ENCODE results near the gene CASS4. TPM values are rescaled to one million over a fixed set of nuclear protein-coding genes. Genes with fewer than 3 reads are reported as not detected.

The CASS4 gene, protein sequence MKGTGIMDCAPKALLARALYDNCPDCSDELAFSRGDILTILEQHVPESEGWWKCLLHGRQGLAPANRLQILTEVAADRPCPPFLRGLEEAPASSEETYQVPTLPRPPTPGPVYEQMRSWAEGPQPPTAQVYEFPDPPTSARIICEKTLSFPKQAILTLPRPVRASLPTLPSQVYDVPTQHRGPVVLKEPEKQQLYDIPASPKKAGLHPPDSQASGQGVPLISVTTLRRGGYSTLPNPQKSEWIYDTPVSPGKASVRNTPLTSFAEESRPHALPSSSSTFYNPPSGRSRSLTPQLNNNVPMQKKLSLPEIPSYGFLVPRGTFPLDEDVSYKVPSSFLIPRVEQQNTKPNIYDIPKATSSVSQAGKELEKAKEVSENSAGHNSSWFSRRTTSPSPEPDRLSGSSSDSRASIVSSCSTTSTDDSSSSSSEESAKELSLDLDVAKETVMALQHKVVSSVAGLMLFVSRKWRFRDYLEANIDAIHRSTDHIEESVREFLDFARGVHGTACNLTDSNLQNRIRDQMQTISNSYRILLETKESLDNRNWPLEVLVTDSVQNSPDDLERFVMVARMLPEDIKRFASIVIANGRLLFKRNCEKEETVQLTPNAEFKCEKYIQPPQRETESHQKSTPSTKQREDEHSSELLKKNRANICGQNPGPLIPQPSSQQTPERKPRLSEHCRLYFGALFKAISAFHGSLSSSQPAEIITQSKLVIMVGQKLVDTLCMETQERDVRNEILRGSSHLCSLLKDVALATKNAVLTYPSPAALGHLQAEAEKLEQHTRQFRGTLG
- 2.2 and 2.4 TPM in 2 replicates for total RNA-seq

DNA sequence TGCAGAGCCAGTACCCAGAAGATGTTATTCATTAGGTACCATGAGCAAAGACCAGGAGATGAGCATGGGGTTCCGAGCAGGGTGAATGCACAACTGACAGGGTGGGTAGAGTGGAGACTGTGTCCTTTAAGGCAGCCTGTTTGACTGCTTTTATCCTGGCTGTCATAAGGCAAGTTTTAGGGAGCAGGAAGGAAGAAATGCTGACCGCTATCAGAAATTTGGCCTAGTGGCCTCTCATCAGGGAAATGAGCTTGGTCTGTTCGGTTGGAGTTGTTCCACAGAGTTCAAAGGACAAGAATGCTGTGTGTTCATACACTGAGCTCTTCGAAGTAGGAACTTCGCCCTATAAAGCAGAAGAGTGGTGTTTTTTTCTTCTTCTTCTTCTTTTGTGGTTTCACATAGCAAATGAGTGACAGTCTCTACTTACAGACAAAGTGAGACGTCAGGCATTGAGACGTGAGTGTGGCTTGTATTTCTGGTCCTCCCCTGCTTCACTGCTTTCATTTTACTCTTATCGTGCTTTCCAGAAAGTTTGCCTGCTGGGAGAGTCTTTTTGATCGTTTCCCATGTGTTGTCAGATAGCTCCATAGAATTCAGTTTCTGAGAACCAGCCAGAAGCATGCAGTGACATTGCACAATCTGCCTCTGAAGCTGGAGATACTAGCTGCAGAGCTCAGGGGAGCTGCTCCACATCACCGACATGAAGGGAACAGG lies at the start of gene CASS4:
Gene CASS4, plus strand, starts transcription at position 502 of the 714 bp plus-strand sequence. Its CDS starts 199 bp downstream, at position 701.

DNA sequence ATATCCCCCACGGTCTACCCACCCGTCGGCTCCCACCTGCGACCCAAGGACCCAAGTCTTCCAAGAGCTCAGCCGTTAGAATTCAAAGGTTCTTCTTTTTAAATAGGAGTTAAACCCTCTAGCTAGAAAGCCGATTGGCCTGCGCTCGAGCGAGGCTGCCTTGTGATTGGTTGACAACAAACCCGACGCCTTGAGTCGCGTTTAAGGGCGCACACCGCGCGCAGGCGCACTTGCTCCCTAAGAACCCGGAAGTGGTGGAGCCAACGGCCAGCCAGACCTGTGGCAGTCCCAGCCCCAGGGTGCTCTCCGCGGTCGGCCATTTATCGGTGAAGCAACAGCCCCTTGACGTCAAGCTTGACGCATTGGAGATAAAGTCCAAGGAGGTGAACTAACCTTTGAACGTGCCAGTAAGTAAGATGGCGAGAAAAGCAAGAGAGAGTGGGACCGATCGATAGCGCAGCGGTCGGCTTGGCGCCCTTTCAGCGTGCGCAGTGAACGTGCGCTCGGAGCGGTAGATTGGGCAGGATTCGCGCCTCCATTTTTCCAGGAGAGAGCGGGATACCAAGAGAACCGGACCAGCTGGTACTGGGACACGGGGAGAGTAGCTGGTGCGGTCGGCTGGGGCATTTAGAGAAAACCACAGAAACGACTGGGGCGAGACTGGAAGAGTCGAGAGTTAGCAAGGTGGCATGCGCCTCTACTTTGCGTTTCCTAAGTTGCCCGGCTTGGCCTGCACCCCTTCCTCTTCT lies 19.8 kb upstream of the CASS4 start, which contains the start of the genes AURKA and CSTF1:
Gene AURKA, minus strand, starts transcription at position 84 of the 749 bp plus-strand sequence. CDS start 4,018 bp downstream, outside the sequence.
Gene CSTF1, plus strand, starts transcription at position 514 of the 749 bp plus-strand sequence. CDS start 2,908 bp downstream, outside the sequence.

DNA sequence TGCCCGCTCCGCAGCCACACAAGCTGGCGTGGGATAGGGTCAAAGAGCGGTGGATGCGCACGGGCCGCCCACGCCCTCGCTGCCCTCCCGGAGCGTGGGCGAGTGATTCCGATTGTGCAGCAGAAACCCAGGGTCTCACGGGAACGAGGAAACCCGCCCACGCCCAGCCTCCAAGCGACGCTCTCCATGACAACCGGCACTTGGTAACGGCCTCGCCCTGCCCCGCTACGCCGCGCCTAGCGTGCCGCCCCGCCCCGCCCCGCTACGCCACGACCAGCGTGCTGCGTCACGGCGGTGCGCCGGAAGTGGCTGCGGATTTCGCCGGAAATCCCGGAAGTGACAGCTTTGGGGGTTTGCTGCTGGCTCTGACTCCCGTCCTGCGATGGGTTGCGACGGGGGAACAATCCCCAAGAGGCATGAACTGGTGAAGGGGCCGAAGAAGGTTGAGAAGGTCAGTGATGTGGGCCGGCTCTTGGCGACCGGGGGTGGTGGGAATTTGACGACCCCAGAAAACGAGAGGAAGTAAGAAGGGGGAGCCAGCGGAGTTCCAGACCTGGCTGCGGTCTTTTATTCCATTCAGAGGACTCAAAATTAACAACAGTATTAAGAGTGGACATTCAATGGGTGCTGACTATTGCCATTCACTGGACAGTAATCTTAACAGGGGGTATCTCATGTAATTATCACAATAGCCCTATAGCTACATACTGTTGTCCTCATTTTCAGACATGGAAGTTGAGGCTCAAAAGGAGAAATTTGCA lies 56.4 kb downstream of the CASS4 start, which contains the start of gene RTF2:
Gene RTF2, plus strand, starts transcription at position 312 of the 761 bp plus-strand sequence. Its CDS starts 71 bp downstream, at position 383.

Other genes with a start within 250 kb of the CASS4 start
- gene MC3R, start 163.5 kb upstream of the CASS4 start, total RNA-seq, result not detected in 2 replicates
- gene FAM210B, start 53.3 kb upstream of the CASS4 start, total RNA-seq, result 25.6 and 26.6 TPM in 2 replicates
- 81.8 and 83.7 TPM in 2 replicates for gene AURKA, start 20.0 kb upstream of the CASS4 start, total RNA-seq
- gene CSTF1, start 19.6 kb upstream of the CASS4 start, total RNA-seq, result 34.0 and 44.2 TPM in 2 replicates
- 63.7 and 64.1 TPM in 2 replicates for gene RTF2, start 56.4 kb downstream of the CASS4 start, total RNA-seq
- gene FAM209A, start 112.5 kb downstream of the CASS4 start, total RNA-seq, result not detected in 2 replicates
- not detected in 2 replicates for gene FAM209B, start 121.0 kb downstream of the CASS4 start, total RNA-seq
- gene TFAP2C, start 217.0 kb downstream of the CASS4 start, total RNA-seq, result not detected in 2 replicates

All from bronchus fibroblast of lung (primary cell).